ENCODE results near the gene PFN2.
A peak's percentile ranks its signal among the peaks of the same experiment; 100 is the strongest.
"Not testable (repeated sequence)": the region's sequence is repeated elsewhere in the genome, so short reads cannot be mapped to it uniquely, and the experiment has no call there.

Gene PFN2, protein sequence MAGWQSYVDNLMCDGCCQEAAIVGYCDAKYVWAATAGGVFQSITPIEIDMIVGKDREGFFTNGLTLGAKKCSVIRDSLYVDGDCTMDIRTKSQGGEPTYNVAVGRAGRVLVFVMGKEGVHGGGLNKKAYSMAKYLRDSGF

DNA sequence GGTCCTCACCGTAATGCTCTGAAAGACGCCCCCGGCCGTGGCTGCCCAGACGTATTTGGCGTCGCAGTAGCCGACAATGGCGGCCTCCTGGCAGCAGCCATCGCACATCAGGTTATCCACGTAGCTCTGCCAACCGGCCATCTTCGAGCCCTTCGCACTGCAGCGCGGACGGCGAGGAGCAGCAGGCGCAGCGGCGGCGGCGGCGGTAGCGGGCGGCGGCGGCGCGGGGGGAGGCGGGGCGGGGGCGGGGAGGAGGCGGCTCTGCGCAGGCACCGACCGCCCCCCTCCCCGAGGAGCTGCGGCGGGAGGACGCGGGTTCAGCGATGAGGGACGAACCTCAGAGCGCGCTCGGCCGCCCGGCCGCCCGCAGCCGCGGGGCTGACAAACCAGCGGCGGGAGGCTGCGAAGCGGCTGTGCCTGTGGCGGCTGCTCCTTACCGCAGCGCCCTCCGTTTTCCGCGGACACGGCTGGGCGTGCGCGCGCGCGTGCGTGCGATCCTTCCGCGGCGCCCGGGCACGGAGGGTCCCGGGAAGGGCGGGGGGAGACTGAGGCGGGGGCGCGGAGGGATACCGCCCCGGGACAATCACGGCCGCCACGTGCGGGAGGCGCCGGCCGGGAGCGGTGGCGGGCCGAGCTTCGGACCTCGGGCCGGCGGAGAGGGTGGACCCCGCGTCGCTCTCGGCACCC, at the start of gene PFN2:
PFN2 (minus strand) TSS at position 180 of the 687 bp plus-strand sequence; CDS start at position 141, 39 bp downstream.
- no peak for FAIRE-seq

DNA sequence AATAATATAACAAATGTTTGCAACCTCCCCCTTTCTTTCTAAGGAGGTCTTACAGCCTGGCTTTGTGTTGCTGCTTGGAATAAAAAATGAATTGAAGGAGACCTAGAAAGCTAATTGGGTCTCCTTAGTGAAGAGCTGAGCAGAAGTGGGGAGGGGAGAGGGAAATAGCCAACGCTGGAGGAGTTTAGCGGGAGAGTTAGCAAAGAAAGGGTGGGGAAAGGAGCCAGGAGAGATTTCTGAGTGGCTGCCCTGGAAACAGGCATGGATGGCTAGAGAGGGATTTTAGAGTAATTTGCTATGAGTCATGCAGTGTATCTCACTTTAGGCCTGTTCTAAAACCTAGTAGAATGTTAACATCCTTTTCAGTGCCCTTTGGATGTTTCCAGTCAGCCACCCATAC, 45.2 kb upstream of the PFN2 start:
- FAIRE-seq = no peak

DNA sequence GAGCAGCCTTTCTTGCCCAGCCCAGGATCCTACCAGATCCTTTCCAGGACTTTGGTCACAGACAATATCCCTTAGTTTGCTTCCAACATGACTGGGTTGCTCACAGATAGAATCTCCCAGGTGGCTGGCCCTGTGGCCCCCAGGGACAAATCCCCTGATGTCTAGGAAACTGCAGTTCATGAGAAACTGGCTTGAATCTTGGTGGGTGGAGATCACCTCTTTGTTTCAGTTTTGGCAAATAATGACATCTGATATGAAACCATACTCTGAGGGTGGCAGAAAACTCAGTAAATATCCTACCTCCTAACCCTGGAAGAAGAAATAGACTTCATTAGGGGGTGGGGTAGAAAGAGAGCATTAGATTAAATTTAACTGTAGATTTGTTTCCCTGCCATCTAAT, 44.1 kb upstream of the PFN2 start:
- no peak for FAIRE-seq

DNA sequence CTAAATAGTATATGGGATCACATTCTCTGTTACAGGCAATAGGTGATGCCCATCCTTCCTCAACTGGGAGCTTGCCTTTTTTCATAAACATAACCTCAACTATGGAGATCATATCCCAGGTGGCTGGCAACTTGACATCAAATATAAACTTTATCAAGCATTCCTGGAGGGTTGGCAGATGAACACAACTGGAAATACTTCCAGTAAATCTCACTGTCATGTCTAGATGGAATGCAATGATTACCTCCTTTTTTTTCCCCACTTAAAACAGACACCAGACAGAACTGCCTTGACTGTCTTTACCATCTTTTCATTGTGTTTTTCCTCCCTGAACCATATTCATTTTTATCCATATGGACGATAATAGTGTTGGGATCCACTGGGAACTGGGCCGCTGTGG, 43.1 kb upstream of the PFN2 start:
- FAIRE-seq = no peak

DNA sequence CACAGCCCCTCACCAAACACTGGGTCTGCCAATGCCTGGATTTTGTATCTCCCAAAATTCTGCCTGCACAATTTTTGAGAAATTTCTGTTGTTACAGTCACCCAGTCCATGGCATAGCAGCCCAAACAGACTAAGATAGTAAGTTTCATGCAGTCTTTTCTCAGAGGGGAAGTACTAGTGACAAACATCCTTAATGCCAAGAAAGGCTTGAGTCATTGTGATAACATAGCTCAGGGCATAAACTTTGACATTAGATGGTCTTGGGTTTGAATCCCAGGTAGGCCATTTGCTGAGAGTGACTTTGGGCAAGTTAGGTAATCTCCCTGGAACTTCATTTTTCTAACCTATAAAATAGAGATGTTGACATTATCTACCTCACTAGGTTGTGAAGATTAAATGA, 36.1 kb upstream of the PFN2 start:
- no peak for FAIRE-seq

DNA sequence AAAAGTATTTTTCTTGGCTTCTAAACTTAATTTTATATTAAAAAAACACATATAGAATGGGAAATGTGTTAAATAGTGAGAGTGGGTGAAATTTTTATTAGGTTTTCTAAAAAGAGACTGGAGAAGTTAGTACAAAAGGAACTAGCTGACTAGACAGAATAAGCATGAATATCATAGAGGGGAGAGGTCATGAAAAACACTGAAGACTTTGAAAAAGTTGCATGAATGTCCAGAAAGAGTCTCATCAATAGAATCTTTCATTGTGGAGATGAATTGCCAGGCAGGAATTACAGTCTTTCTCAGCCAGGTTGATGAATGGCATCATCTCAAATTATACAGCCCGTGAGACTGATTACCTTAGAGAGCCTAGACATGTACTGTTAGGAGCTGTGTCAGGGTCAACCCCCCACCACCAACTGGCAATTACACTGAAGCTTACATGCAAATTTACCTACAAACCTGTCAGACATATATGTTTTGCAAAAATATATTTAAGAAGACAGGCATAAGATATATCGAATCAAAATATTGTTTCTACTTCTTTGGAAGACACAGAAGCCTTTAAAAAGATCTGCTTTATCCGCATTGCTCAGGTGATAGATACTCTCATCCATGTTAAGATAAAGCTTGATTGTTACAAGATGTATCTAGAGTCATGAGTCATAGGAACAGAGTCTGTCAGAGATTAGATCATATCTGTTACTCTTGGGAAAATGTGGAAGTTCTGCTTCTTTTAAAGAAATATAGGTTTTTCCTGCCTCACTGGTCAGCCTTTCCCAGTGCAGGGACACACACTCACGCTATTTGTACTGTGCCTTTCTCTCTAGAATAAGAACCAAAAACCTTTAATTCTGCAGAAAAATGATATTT, 34.8 kb upstream of the PFN2 start:
- no peak for FAIRE-seq

DNA sequence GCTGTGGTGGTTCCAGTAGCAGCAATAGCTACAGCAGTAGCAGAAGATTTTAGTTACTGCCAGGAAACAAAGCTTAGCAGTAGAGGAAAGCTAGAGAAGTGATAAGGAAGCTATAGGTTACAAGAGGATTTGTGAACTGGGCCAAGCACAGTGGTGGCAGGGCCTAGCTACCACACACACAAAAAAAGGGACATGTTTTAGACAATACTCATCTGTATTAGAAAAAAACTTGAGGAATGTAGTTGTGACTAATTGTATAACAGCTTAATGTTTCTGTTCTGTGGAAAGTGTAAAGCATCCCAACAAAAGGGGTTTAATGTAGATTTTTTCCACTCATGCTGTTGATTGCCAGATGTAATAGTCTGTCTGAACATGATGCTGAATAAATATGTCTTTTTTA, 29.9 kb upstream of the PFN2 start:
- no peak for FAIRE-seq

DNA sequence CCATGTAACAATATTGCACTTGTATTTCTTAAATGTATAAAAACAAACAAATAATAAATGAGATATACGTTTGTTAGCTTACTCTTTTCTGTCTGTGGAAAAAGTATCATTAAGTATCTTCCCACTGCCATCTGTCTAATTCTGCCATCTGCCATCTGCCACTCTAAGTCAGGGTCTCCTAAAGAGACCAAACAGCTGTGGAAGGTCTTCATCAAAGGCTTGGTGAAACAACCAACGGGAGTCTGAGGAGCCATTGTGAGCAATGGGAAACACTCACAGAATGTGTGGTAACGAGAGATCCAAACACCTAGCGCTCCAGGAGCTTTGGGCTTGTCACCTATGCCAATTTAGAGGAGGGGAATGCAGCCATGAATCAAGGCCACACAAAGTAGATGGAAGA, 28.7 kb upstream of the PFN2 start:
- no peak for FAIRE-seq

DNA sequence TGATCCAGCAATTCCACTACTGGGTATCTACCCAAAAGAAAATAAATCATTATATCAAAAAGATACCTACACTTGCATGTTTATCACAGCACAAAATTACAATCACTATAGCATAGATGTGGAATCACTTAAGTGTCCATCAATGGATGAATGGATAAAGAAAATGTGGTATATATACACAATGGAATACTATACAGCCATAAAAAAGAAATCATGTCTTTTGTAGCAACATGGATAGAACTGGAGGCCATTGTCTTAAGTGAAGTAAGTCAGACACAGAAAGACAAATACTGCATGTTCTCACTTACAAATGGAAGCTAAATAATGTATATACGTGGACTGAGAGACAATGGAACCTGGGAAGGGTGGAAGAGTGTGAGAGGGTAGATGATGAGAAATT, 28.3 kb upstream of the PFN2 start:
- no peak for FAIRE-seq

DNA sequence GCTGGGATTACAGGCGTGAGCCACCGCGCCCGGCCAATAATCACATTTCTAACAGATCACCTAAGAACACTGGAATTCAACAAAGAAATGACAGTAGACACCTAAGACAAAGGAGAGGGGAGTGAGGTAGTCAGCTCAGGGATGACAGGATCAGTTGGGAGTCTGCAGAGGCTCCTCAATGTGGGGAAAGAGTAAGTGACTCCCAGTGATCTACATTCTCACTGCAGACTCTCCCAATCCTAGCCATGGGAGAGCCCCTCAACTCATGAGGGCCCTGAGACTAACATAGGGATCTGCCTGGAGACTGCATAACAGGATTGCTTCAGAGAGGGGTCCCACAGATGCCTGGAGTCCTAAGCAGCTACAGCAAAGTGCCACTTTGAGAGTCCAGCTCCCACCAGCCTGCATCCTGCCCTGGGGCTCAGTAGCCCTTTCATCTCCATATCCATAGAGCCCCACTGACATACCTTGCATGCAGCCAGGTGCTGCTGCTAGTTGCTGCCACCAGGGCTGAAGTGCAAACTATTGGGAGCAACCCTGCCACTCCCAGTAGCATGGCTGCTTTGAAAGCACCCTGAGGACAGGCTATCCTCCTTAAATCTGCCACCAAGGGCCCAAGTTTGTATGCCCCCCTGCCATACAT, 21.8 kb upstream of the PFN2 start:
- no peak for FAIRE-seq

DNA sequence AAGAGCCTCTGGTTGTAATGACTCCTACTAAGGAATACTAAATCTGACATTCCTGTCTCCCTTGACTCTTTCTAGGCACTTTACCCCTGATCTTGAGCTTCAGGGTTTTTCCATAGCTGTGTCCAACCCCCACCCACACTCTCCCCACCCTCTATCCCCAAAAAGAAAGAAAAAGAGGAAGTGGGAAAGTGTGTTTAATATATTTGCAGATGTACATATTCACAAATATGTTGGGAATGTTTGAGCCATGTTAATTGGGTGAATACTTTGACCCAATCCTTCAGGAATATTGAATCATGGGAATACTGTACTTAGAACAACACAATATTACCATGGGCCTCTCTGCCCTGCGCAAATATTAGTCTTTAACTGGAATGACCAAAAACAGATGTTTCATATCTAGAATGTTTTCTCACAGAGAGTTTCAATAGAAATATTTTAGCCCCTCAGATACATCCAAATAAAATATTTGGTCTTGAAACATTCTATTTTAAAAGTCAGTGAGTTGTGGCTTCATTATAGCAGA, 19.8 kb upstream of the PFN2 start:
- no peak for FAIRE-seq

DNA sequence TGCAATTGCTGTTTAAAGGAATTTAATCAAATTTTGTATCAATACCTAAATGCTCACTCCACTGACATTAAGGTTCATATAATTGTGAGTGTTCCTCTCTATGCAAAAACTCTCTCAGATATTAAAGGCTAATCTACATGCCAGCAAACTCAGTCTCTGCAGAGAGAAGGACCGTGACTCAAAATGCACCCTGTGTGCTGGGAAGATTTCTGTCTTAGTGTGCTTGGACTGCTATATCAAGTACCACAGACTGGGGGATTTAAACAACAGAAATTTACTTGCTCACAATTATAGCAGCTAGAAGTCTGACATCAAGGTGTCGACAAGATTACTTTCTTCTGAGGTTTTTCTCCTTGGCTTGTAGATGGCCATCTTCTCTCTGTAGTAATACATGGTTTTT, 18.6 kb upstream of the PFN2 start:
- no peak for FAIRE-seq

DNA sequence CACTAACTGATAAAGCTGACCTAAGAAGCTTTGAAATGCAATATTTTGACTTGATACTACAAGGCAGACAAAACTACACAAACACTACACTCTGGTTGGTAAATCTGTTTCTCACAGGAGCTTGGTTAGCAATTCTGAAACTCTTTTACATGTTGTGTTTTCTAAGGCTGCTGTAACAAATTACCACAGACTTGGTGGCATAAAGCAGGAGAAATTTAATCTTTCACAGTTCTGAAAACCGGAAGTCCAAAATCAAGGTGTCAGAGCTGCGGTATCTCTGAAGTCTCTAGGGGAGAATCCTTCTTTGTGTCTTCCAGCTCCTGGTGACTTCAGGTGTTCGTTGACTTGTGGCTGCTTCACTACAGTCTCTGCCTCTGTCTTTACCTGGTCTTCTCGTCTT, 12.9 kb upstream of the PFN2 start:
- FAIRE-seq = no peak

DNA sequence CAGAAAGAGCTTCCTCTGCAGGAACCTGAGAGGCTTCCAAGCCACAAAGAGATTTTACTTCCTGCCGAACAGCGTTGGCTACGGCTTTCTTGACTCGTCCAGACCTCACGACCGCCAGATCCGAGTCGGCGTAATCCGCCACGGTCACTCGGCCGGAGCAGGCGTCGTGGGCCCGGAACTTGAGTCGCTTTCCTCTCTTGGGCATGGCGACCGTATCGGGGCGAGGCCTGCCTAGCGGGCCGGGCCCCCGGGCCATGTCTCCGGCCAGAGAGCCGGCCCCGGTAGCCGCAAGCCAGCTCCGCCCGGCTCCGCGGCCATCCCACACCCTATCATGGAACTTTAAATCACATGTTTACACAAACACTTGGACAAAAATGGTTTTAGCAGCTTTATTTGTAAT, 12.4 kb upstream of the PFN2 start:
- not testable (repeated sequence) for FAIRE-seq

DNA sequence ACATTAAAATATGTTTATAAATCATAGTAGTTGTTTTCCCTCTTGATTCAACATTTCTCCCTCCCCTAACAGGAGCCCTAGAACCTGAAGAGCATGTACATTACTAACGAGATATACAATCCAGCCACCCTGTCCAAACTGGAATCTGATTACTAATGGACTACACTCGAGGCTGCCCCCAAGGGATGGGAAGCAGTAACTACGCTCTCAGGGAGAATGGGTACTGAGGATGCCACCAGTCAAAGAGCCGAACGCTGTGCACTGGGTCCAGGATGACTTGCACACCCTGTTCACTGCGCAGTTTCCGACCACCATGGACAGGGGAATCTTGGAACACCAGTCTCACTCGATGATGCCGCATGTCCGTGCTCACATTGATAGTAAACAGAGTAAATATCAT, 11.3 kb upstream of the PFN2 start:
- peak; percentile 38 for FAIRE-seq

DNA sequence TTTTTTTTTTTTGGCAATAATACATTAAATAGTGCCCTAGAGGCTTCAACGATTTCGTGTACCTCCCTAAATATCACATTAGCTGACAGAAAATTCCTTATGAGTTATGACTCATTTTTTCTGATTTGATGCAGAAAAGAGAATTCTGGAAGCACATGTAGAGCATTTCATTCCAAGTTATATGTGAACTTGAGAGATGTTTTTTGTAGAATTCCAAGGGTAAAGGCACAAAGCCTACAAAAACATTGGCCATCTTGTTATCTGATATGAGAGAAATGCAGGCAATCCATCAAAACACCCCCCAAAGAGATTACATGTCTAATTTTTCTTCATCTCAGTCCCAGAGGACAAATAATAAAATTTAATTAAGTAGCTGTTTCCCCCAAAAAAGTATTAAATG, 6.7 kb upstream of the PFN2 start:
- FAIRE-seq = no peak

DNA sequence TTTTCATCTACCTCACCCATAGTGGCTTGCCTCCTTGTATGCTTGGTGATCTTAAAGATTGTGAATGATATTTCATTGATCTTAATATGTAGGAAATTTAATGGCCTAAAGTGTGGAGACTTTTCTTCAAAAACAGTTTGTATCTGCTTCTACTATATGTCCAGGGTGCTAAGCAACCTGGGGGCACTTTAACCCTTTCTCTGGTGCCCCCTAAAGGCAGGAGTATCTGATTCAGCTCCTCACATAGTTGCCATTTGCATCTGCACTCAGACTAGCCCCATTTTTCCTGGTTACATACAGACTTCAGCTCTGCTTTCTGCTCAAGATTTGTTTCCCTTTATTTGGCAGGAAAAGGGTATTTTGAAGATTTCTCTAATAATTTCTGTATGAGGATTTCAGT, 5.2 kb upstream of the PFN2 start:
- no peak for FAIRE-seq

DNA sequence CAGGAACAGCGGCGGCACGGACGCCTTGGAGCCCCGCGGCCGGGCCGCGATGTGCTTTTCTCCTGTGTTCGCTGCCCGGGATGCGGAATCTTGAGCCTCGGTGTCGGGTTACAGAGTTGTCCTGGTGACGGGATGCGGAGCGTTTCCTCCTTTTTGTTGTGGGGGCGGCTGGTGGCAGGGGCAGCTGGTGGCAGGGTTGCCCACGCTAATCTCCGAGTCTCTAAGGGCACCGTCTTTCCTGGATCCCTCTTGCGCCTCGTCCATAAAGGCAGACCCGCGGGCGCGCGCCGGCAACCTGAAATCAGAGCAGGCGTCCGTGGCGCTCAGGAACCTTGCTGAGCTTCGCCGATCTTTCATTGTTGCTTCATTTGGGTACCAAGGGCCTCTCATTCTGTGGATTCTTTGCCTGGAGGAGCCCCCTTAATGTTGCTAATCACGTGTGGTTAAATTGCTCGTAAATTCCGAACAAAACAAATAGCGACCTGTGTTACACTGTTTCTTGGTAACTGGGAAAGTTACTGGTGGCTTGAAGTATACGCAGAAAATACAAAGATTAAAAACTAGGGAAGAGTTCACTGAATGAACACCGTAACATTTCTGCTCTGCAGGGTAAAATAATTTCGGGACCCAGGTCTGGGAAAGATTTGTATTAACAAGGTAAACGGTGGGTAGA, 844 bp upstream of the PFN2 start:
- FAIRE-seq = no peak

DNA sequence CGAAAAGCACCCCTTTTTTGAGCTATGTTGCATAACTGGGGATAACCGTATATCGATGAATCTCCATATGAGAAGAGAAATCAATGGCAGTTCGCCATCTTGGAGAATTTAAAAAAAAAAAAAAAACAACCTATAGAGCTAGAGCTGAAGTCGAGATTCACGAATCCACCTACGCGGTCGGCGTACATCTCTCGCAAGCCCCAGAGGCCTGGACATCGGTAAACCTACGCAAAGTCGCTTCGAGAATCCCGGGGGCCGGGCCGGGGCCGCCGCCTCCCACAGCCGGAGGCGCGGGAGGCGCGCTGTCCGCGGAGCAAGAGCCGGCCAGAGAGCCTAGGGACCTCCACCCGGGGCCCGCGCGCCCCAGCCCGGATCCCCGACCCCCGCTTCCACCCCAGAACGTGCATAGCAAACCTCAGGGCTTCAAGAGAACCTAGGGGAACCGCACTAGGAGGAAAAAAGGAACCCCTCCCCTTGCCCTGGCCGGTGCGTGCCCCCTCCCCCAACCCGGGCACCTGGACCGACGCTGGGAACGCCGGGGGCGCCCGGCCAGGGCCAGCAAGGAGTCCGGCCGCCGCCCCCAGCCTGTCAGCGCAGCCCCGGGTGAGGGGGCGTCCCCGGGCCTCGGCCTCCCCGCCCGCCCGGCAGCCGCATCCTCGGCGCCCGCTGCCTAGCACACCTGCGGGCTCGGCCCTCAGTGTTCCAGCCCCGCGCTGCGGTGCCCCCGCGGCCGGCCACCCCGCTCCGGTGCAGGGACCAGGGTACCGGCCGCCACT, 567 bp downstream of the PFN2 start:
- no peak for FAIRE-seq

DNA sequence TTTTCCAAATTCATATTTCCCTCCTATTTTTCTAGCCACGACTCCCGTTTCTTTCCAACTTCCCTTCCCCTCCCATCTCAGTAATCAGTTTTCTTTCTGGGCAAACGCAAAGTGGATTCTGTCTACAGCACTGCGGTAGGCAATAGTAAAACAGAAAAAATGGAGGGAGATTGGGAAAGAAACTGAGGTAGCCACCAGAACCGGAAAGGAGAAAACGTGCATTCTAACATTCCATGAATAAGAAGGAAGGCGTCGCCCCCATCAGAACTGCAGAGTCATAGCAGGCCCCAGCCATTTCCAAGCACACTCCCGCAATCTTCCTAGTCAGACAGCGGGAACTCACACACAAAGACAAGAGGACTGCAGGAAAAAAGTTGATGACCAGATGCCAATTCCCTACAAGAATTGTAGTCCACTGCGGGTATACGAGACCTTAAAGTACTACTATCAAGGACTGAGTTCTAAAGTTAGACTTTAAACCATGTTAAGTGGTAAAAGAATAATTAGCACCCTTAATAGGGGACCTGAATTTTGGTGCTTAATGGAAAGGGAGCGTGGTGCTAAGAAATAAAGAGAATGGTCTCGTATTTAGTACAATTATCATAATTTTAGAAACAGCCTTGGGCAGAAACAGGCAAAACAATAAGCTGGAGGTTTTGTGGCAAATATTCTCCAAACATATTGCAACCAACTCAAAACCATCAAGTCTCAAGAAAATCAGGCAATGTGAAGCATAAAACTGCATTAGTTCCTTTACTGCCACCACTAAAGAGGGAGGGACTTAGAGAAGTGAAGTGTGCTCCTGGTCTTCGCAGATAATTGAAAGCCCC, 1.4 kb downstream of the PFN2 start:
- no peak for FAIRE-seq

DNA sequence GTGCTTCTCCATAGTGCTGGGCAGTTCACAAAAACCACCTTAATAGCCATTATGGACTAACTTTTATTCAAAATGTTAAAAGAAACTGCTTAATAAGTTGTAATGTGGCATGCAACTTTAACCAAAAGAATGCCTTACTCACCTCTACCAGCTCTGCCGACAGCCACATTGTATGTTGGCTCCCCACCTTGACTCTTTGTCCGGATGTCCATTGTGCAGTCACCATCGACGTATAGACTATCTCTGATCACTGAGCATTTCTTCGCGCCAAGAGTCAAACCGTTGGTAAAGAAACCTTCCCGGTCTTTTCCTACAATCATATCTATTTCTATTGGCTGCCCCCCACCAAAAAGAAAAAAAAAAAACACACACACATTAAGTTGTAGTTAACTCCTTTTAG, 2.5 kb downstream of the PFN2 start:
- FAIRE-seq = no peak
